ENCODE measurements around the gene DCAKD.

DNA sequence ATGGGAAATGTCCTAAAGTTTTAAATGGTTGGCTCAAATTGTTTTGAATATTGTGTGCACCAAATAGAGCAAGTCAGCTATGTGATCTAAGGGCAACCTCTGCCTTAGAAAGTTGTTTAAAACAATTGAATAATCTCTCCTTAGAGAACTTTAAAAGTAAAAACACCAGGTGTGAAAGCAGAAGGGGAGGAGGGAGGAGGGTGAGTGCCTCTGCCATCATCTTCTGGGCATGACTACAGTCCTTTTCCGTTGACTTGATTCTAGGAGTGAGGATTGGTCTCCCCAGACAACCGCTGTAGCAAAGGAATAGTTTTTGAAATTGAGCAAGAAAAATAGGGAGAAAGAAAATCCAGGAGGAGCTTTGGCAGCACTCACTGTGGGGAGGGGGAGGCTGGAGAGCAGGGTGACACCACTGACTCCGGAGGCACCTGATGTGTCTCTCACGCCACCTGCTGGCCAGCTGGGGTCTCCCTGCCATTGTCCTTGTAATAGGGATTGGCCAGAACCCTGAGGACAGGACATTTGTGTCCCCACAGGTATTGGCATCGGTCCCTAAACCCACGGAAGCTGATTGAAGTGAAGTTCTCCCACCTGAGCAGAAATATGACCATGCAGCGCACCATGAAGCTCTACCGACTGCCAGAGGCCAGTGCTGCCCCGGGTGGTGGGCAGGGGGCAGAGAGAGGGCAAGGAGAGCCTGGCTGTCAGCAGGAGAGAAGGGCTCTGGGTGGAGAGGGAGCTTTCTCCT, 47.6 kb upstream of the DCAKD start:
- TF ChIP-seq CTCF (IDR thresholded peaks at IDR 0.05) (peak; percentile 85 to 93 (median 90)), POLR2A (IDR thresholded peaks at IDR 0.05) (no peak)
